K562 (cell line): Measurements from ENCODE around the gene TXNL1. TPM values are rescaled to one million over a fixed set of nuclear protein-coding genes. Genes with fewer than 3 reads are reported as not detected.

Source experiments
- ATAC-seq: fragments of 200-7000 bp; cut with Tn5 transposase; 3 replicates; pipeline ENCODE4 v1.9.1; 2020; ENCODE audit warnings: moderate library complexity
- BruUV-seq: library from RNA; stranded (reverse); fragments of 400-500 nt; replicated peaks from 2 replicates; lab custom pipeline; 2021; lab: Mats Ljungman, UMichigan
- CTCF ChIA-PET: fragments of 300-600 bp; formaldehyde crosslinking; extraction: SDS; loops from one replicate; lab custom pipeline; 2021; ENCODE audit warnings: low intra/inter-chr PET ratio; lab: Yijun Ruan, JAX
- POLR2A ChIA-PET: fragments of 300-600, 350-650 bp; sonication (Branson Sonifier 250); formaldehyde crosslinking; extraction: SDS; loops from one replicate; lab custom pipeline; 2021; ENCODE audit warnings: antibody characterized with exemption, inconsistent platforms; lab: Yijun Ruan, JAX
- DNase-seq, 4 experiments: peaks; one replicate each; pipeline versions ENCODE4 v3.0.0 to v3.0.0-alpha.2; 2011 to 2018; ENCODE audit warnings: low spot score in 3 of 4, mixed read lengths in 3 of 4; ENCODE audit errors: extremely low read depth in 1 of 4
- FAIRE-seq: peaks from 2 replicates; lab custom pipeline; 2011; peaks lifted over from hg19 to GRCh38; lab: Jason Lieb, UNC
- H2AFZ ChIP-seq: 2 replicates; pipeline ENCODE4 v1.6.0; 2011; ENCODE audit warnings: low read depth, low read length, control low read depth, inconsistent platforms
- H3K27ac ChIP-seq: fragments of 200-600 bp; 3 replicates; pipeline ENCODE4 v1.8.0; 2011; ENCODE audit warnings: low read depth, mild to moderate bottlenecking, control low read depth, inconsistent platforms, low read length, moderate library complexity, mixed read lengths; ENCODE audit errors: extremely low read depth
- H3K27me3 ChIP-seq, 2 experiments: fragments of 300-600 bp in 1 of 2; 2 replicates in 1 of 2; 3 replicates in 1 of 2; pipeline versions ENCODE4 v1.6.0 to v1.8.0; 2011; ENCODE audit warnings: inconsistent platforms in 2 of 2, low read length in 2 of 2, mild to moderate bottlenecking in 1 of 2, mixed read lengths in 1 of 2, moderate library complexity in 1 of 2; ENCODE audit not compliant: control insufficient read depth in 2 of 2, insufficient read depth in 2 of 2
- H3K36me3 ChIP-seq: fragments of 300-600 bp; 3 replicates; pipeline ENCODE4 v1.8.0; 2011; ENCODE audit warnings: mild to moderate bottlenecking, low read length, inconsistent platforms; ENCODE audit not compliant: control insufficient read depth, insufficient read depth
- H3K4me1 ChIP-seq, 2 experiments: fragments of 200-600 bp in 1 of 2; replicated peaks in 1 of 2; 2 replicates in 1 of 2; 3 replicates in 1 of 2; pipeline versions ENCODE4 v1.5.1 to v1.8.0; 2011; ENCODE audit warnings: inconsistent platforms in 2 of 2, low read length in 2 of 2, mild to moderate bottlenecking in 1 of 2, mixed read lengths in 1 of 2, moderate library complexity in 1 of 2; ENCODE audit not compliant: control insufficient read depth in 2 of 2, insufficient read depth in 2 of 2
- H3K4me2 ChIP-seq: 2 replicates; pipeline ENCODE4 v1.6.1; 2011; ENCODE audit warnings: low read length, control low read depth, inconsistent platforms, mixed read lengths; ENCODE audit not compliant: insufficient read depth
- H3K4me3 ChIP-seq: fragments of 200-600 bp; sonication (generic), shearing (Covaris generic); 2 replicates; pipeline ENCODE4 v1.5.1; 2016; ENCODE audit warnings: control low read depth, inconsistent platforms
- H3K79me2 ChIP-seq: fragments of 200-600 bp; 3 replicates; pipeline ENCODE4 v1.8.0; 2011; ENCODE audit warnings: low read length, inconsistent platforms; ENCODE audit not compliant: control insufficient read depth, insufficient read depth
- H3K9ac ChIP-seq, 2 experiments: 2 replicates each; pipeline versions ENCODE4 v1.6.0 to v1.6.1; 2011; ENCODE audit warnings: low read depth in 2 of 2, low read length in 2 of 2, control low read depth in 1 of 2, inconsistent platforms in 1 of 2, mild to moderate bottlenecking in 1 of 2, mixed read lengths in 1 of 2; ENCODE audit not compliant: insufficient read depth in 1 of 2
- H3K9me1 ChIP-seq: one replicate; pipeline ENCODE4 v1.6.0; 2011; ENCODE audit warnings: inconsistent platforms, mild to moderate bottlenecking, low read length, moderate library complexity; ENCODE audit not compliant: control insufficient read depth, insufficient read depth
- H3K9me3 ChIP-seq: replicated peaks from 2 replicates; pipeline ENCODE4 v1.5.1; 2011; ENCODE audit warnings: low read depth, low read length, inconsistent platforms; ENCODE audit not compliant: control insufficient read depth, insufficient read depth
- H4K20me1 ChIP-seq: replicated peaks from 2 replicates; pipeline ENCODE4 v1.6.1; 2011; ENCODE audit warnings: low read length, inconsistent platforms, mixed read lengths; ENCODE audit not compliant: control insufficient read depth, insufficient read depth
- E2F1 ChIP-seq: sonication (generic); formaldehyde crosslinking; IDR thresholded peaks from 2 replicates; pipeline ENCODE4 v1.8.1; 2023; ENCODE audit warnings: mild to moderate bottlenecking, missing genetic modification reagents, moderate library complexity
- ELF1 ChIP-seq: fragments of 200-800 bp; sonication (Bioruptor generic); IDR thresholded peaks from 2 replicates; pipeline ENCODE4 v1.6.1; 2016; ENCODE audit warnings: missing genetic modification characterization, missing compliant biosample characterization
- HLTF ChIP-seq: fragments of 450-650 bp; IDR thresholded peaks from 2 replicates; pipeline ENCODE4 v1.6.1; 2016
- MTA2 ChIP-seq: fragments of 450-650 bp; IDR thresholded peaks from 2 replicates; pipeline ENCODE4 v1.6.1; 2016; ENCODE audit warnings: low read depth
- SMARCA5 ChIP-seq: fragments of 450-650 bp; IDR thresholded peaks from 2 replicates; pipeline ENCODE4 v1.6.1; 2016
- ZNF184 ChIP-seq: sonication (generic); formaldehyde crosslinking; IDR thresholded peaks from 2 replicates; pipeline ENCODE4 v1.5.0; 2020; ENCODE audit warnings: missing genetic modification reagents
- WGBS: fragments of 100-300 bp; shearing (Covaris generic); methylation state at CpG from one replicate; pipeline ENCODE4 v1.1.6; 2016; ENCODE audit warnings: low coverage, mixed read lengths; ENCODE audit not compliant: insufficient coverage; ENCODE audit errors: missing lambda C conversion rate; 5-methylcytosine and 5-hydroxymethylcytosine counted together
- in situ Hi-C: fragments of 300-500 bp; cut with MboI; formaldehyde crosslinking; loops from 4 replicates; pipeline ENCODE4 v1.15.0; 2018; ENCODE audit warnings: inconsistent platforms, mixed read lengths
- intact Hi-C: fragments of 100-400 bp; cut with micrococcal nuclease; formaldehyde crosslinking; loops from 2 replicates; pipeline ENCODE4 v1.14.2; 2022
- polyA plus RNA-seq, 8 experiments: library from polyadenylated mRNA; depleted of rRNA in 4 of 8; stranded (reverse) in 5 of 8; unstranded in 3 of 8; fragments of >200 nt; fragmentation: Nextera tagmentation in 2 of 8; fragmentation: Illumina TruSeq in 1 of 8; extraction: Ambion mirVana in 2 of 8; extraction: Trizol in 1 of 8; gene quantifications; 2 replicates each; pipeline versions ENCODE4 v1.2.1 to v1.2.3, GENCODE V29; 2011 to 2014; ENCODE audit warnings: inconsistent platforms in 1 of 8, missing spikeins in 1 of 8
- total RNA-seq, 7 experiments: library from RNA; depleted of rRNA in 6 of 7; stranded (reverse); fragments of >200 nt in 6 of 7; fragmentation: Illumina TruSeq in 2 of 7; extraction: Trizol in 2 of 7; gene quantifications; 2 replicates each; pipeline versions ENCODE4 v1.2.1 to v1.2.3, GENCODE V29; 2011 to 2021; ENCODE audit warnings: low replicate concordance in 1 of 7

The TXNL1 gene
- total and polyA plus RNA-seq, 9 of the 15 experiments (the other 6 are each of a cell fraction or from before 2014, with no cell fraction given): 45.4 to 103 (median 65.7) TPM

- TF ChIP-seq ELF1 (tag) (no peak), ZNF184 (CRISPR knock-in tag) (no peak), E2F1 (CRISPR knock-in tag) (no peak), MTA2 (no peak)
Measured at GRCh38 chr18:56569416-56569815, 69.0 kb downstream of the TXNL1 start (continued).

GRCh38 chr18:56568986-56569385 lies 69.4 kb downstream of the TXNL1 start:
- Histone ChIP-seq H3K9ac (no peak overlapping the region), H3K27ac (no peak overlapping the region), H3K79me2 (no peaks in the 10 kb centered on the region), H4K20me1 (no peaks in the 10 kb centered on the region), H3K9me3 (no peaks in the 10 kb centered on the region), H2AFZ (no peak overlapping the region), H3K4me2 (no peak overlapping the region), H3K36me3 (no peaks in the 10 kb centered on the region), H3K9me1 (no peaks in the 10 kb centered on the region), H3K27me3 (no peaks in the 10 kb centered on the region; a peak in 1 of 5 replicates), H3K4me1 (no peaks in the 10 kb centered on the region), H3K4me3 (no peak overlapping the region)
- ATAC-seq (no peak), FAIRE-seq (no peak), DNase-seq (no peak)
- ChIA-PET POLR2A (no interaction called here), CTCF (no interaction called here)
- in situ Hi-C loops: loop anchor here (25.0 kb wide), 1 partner anchor 1332 kb away; no protein-coding TSS in a partner anchor
- intact Hi-C loops: no loop called here
- no TSS peak for BruUV-seq
- TF ChIP-seq HLTF: no peak
- TF ChIP-seq SMARCA5: no peak
- 9% methylated on average over 4 of the region's 4 CpGs for WGBS
